IPS-18c (cell line): Measurements from ENCODE around the gene CDH2.

Source experiments
- H3K4me3 ChIP-seq: 2 replicates; pipeline ENCODE4 v1.7.0; 2013; ENCODE audit warnings: low read depth, mild to moderate bottlenecking, low read length, moderate library complexity; ENCODE audit not compliant: insufficient read depth
- H3K9me3 ChIP-seq: one replicate; pipeline ENCODE4 v1.6.1; 2013; ENCODE audit warnings: mild to moderate bottlenecking, low read length, moderate library complexity; ENCODE audit not compliant: control insufficient read depth, insufficient read depth

The CDH2 gene

DNA sequence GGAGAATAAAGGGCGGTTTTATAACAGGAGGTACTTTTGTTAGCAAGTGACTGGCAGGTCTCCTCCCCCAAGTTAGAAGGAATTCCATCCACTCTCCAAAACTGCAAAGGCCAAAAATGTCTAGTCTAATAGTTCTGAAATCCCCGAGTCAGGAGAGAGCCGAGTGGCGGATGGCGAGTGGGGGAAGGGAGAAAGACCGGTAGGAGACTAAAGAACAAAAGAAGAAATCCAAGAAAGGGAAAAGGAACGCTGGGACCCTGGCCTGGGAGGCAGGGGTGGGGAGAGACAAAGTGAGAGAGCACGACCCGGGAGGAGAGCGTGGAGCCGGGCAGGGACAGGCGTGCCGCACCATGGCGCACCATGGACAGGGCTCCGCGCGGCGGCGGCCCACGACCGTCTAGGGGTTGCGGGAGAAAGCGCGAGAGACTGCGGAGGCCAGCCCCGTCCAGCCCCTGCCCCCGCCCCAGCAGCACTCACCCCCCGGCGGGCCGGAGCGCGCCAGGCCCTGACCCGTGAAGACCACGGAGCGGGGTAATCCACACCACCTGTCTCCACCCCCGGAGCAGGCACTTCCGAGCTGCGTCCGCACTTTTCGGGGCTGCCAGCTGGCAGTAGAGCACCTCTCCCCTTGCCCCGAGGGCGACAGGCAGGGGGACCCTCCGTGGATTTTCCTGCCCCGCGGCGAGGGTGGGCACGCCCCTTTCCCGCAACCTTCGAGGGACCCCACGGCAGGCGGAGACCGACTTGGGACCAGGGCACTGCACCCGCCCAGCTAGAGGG, 1.6 kb downstream of the CDH2 start:
- Histone ChIP-seq H3K4me3 (peak overlapping the region; percentile 66), H3K9me3 (no peaks in the 10 kb centered on the region)

DNA sequence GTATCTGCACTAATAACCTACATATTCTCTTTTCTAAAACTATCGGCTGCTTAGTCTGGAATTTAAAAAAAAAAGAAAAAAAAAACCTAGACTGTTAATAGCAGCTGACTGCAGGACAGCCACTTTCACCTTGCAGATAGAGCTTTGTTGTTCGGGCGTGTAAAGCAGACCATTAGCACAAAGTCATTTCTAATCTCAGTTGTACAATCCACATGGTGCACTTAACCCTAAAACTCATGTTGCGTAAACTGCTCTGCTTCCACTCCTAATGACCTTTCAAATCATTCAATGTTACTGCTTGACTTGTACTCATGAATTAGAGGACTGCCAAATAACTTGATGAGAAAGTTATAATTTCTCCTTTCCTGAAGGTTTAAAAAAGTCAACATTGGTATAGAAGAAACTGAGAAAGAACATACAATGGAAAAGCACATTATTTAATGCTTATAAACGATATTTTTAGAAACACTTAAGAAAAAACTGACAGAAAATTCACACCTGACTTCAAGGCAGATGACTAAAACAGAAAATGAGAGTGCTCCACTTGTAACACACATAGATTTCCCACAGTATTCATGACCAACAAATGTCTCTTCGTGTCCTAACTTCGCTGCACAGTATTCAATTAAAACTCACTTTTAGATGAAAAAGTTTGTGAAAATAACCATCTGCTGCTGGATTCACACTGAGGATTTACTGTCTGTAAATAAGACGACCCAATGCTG, 2.6 kb downstream of the CDH2 start:
- Histone ChIP-seq H3K4me3 (peak overlapping the region; percentile 66), H3K9me3 (no peaks in the 10 kb centered on the region)

DNA sequence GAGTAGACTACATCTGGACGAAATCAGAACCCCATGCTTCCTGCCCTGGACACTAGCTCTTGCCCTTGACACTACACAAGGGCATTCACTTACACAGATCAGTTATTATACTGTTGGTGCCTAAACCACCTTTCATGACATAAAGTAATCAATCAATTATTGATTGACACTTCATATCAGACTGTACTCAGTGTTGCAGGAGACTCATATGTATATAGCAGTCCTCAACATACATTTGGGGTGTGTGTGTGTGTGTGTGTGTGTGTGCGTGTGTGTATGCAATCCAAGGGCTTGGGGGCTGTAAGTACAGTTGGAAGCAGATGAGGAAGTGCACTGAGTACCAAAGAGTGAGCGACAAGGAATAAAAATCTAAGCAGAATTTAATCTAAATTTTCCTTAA, 5.1 kb downstream of the CDH2 start:
- no peak overlapping the region for H3K4me3 ChIP-seq
- no peaks in the 10 kb centered on the region for H3K9me3 ChIP-seq

DNA sequence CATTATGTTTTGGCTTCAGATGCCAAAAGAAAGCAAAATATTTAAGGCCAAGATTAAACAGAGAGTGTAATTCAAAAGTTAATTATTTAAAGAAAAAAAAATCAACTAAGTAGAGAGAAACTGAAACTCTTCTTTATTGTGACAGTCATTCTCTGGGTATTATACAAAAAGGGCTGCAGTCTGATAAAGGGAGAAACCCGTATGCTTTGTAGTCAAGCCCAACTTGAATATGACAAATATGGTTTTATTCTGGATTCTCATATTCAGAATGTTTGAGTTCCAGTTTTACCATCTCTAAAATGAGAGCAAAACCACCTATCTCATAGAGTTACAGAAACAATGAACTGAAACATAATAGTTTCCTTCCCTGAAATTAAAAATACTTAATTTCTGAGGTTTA, 8.2 kb downstream of the CDH2 start:
- Histone ChIP-seq H3K4me3 (no peak overlapping the region), H3K9me3 (no peaks in the 10 kb centered on the region)

DNA sequence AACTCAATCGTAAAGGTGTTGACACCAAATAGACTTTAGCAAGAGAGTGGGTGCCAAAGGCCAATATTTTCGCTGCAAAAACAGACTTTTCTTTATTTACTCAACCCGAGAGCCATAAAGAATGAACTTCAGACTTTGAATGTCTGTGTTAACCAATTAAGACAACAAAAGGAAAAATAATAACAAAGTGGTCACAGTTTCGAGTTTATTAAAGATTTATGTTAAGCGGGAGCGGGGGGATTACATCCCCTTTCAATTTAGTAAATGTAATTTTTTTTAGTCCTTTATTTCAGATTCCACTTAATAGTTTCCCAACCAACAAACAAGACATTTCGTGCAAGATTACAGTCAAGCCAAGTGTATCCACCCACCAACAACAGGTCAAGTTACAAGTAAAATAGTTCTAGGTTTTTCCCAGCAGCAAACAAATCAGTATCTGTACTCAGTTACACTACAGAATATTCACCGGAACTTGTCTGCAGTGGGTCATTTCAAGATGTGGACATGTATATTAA, 9.0 kb downstream of the CDH2 start:
- H3K9me3 ChIP-seq, result no peaks in the 10 kb centered on the region
- H3K4me3 ChIP-seq, result no peak overlapping the region

DNA sequence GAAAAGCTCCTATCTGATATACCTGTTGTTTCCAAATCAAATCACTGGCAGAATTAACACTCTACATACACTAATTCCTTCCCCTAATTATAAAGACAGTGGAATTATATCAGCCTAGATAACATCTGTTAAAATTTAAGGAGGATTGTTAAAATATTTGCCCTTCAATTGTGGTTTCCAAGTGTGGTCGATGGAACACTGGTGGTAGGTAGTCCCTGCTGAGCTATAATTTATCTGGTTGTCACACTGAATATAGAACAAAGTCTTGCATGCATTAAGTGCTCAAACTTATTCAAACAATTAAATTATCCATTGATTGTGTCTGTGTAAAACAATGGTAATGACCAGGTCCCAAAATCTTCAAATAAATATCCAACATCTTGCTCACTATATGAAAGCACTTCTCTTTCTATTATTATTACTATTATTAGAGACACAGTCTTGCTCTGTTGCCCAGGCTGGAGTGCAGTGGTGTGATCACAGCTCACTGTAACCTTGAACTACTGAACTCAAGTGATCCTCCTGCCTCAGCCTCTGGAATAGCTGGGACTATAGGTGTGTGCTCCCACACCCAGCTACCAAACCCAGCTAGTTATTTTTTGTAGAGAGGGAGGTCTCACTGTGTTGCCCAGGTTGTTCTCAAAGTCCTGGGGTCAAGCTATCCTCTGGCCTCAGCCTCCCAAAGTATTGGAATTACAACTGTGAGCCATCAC, 12.0 kb downstream of the CDH2 start:
- Histone ChIP-seq H3K9me3 (no peaks in the 10 kb centered on the region), H3K4me3 (no peak overlapping the region)

DNA sequence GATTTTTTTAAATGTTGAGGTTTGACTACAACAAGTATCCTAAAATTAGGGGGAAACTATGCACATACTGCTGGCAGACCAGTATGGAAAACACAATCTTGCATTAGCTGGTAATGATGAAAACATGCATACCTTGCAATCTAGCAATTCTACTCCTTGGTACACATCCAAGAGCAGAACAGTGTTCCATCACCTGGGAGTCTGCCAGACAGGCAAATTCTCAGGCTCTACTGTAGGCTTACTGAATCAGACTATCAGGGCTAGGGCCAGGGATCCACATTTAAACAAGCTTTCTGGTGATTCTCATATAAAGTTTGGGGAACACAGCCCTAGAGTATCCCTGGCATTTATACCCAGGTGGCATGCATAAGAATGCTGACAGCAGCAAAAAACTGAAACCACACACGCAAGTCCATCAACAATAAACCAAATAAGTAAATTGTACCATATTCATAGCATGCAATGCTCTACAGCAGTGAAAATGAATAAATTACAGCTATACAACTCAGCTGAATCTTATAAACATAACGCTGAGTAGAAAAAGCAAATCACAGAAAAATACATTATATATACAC, 13.6 kb downstream of the CDH2 start:
- Histone ChIP-seq H3K4me3 (no peak overlapping the region), H3K9me3 (no peaks in the 10 kb centered on the region)

DNA sequence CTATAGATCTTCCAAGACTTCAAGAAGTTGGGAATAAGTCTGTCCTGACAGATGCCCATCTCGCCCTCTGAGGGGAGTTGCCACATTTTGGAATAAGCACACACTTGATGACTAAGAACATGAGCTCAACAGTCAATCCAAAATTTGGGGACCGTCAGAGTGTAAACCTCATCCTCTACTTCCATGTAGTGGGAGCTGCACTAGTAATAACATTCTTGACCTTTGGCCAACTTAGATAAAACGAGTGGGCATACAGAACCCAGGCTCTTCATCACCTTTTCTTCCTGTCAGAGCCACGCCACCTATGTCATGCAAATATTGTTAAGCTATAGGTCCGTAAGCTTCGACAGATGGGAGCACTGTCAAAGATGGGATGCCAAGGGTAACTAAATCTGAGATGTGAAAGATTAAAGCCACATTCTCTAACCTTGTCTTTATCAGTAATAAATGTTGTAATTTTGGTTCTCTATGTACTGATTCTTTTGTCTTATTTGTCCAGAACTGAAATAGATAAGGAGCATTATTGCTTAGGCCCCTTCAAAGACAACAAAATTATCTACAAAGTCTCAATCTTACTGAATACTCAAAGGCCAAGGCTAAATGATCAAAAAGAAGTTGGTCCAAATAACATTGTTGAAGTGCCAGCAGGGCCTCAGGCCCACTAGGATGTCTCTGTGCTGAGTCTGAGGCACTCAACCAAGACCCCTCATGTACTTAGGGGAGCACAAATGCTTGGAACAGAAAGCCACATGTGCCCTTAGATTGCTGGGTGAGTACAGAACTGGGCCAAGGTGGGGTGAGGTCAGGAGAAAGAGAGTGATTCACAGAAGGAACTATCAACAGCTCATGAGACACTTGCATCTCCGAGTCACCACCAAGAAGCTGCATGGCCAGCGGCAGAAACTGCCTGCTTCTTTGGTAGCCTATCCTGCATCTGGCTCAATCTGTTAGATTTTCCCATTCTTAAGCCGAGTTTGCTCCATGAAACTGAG, 15.0 kb downstream of the CDH2 start:
- Histone ChIP-seq H3K9me3 (no peaks in the 10 kb centered on the region), H3K4me3 (no peak overlapping the region)

DNA sequence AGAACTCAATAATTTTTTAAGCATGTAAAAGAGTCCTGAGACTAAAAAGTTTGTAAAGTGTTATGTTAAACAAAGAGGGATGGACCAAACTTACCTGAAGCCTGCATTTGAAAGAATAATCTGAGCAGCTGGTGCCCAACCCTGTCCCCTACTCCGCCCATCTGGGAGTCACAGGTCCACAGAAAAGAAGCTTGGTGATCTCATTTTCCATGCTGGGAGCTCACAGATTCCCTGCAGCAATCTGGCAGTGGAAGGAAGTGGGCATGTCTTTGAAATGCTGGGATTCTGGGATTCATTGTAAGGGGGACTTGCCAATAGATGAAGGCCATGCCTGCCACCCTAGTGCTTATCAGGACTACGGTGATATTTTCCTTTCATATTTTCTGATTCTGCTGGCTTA, 17.9 kb downstream of the CDH2 start:
- H3K4me3 ChIP-seq, result no peak overlapping the region
- H3K9me3 ChIP-seq, result no peaks in the 10 kb centered on the region

DNA sequence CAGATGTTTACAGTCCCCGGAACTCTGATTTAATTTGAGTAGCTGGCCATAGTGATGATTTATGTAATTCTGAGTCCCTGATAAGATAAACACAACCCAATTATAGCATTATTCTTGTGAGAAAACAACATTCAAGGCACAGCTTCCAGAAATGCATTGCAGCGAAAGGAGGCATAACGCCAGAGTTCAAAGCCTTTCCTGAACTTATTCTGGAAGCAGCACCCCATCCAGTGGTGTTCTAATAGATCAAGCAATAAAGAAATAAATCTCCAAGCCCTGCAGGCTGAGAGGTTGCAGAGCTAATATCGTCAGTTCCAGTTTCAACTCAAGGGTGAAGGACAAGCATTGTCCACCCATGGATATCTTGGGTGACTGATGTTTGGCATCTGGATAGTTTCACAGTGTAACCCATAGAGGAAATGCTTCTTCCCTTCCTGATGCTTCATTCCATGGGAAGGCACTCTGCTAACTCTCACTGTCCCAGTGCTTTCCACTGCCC, 18.8 kb downstream of the CDH2 start:
- H3K4me3 ChIP-seq, result no peak overlapping the region
- no peaks in the 10 kb centered on the region for H3K9me3 ChIP-seq

DNA sequence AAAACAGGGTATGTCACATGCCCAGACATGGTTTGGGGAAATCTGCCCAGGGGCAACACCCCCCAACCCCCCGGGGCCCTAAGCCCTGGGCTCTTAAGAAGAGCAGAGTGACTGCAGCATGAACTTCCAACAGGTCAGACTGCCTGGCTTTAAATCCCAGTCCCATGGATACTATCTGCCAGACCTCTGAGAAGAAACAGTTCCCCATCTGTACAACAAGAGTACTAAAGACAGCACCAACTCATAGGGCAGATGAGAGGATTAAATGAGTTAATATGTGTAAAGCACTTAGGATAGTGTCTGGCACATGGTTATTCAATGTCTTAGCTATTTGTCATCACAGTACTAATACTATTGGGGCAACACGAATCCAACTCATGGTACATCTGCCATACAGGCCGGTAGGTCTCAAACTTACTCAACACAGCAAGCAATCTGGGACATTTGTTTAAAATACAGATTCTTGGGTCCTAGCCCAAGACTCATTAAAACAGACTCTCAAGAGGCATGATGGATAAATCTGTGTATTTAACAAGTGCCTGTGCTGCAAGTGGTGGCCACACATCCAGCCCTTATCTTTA, 23.4 kb downstream of the CDH2 start:
- no peak overlapping the region for H3K4me3 ChIP-seq
- H3K9me3 ChIP-seq, result no peaks in the 10 kb centered on the region

DNA sequence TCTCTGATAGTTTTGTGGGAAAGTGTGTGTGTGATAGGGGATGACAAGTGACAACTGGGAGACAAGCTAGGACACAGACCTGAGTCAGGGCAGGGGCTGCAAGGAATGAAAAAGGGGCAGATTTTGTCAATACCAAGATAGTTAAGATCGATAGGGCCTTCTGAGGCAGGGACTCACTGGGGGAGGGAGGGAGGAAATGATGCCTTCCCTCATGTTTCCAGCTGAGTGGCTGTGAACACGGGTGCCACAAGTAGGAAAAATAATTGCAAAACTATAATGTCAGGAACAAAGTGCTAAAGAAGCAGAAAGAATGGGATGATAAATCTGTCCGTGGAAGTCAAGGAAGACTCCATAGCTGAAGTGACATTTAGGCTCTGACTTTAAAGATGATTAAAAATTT, 24.2 kb downstream of the CDH2 start:
- Histone ChIP-seq H3K9me3 (no peaks in the 10 kb centered on the region), H3K4me3 (no peak overlapping the region)

DNA sequence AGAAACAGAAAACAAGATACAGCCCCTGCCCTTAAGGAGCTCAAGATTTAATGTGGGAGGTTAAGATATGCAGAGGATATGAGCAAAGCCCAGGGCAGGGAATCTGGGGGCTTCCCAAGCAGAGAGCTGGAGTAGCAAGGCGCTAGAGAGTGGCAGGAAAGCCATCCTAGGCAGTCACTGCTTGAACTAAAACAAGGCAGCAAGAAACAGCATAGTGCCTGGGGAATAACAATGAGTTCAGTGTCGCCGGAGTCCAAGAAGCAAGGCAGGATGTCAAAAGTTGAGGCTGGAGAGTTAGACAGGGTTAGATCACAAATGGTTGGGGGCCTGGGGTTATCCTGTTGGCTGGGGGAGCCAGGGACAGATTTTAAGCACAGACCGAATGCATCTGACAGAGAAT, 24.6 kb downstream of the CDH2 start:
- no peaks in the 10 kb centered on the region for H3K9me3 ChIP-seq
- no peak overlapping the region for H3K4me3 ChIP-seq

DNA sequence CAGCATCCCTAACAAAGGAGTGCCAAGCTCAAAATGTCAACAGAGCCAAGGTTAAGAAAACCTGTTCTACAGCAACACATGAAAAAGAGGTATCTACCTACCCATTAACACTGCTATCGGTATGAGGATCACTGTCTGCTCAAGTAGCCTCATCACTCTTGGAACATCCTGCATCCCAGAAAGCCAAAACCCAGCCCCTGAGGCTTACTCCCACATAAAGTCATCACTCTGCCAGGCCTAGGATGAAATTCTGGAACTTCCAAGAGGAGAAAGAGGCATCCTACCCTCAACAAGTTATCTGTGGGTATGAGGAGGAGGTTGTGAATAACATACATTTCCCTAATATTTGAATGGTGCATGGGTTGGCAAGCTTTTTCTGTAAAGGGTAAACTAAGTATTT, 25.5 kb downstream of the CDH2 start:
- H3K4me3 ChIP-seq, result no peak overlapping the region
- H3K9me3 ChIP-seq, result no peaks in the 10 kb centered on the region

DNA sequence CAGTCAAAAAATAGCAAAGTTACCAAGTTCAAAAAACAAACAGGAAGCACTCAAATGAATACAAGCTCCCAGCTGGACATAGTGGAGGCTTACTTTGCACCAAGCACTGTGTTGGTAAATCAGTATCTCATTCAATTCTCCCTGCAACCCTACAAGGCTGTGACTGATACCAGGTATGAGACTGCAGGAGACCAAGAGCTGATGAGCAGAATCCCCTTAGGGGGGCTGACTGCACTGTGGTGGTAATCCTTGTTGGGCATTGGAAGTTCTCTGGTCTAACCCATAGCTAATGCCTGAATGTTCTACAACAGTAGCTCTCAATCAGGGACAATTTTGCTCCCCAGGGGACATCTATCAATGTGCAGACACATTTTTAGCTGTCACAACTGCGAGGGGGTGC, 26.0 kb downstream of the CDH2 start:
- H3K4me3 ChIP-seq, result no peak overlapping the region

DNA sequence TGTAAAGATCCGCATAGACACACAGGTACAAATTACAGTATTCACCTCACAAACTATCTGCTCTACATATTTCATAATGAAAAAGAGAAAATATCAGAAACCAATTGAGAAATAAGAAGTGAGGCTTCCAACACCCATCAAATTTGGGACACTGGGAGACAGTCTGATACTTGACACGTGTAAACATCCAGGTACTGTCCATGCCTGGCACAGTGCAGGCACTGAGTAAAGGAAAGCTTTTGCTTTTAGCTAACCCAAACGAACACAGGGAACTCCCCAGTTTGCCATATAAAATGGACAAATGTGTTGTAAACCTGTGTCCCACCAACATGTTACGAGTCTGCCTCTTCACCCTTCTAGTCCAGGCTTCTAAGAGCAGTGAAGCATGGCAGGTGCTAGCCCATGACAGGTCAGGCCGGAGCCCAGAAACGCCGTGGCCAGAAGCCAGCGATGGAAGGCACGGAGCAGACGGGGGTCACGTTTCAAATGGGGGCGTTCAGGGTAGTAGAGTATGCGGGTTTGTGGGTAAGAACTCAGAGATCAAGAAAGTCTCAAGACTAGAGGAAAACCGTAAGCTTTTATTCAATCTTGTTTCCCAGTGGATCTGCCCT, 27.0 kb downstream of the CDH2 start:
- no peaks in the 10 kb centered on the region for H3K9me3 ChIP-seq
- H3K4me3 ChIP-seq, result no peak overlapping the region

More for the DNA sequence above, 26.0 kb downstream of the CDH2 start:
- H3K9me3 ChIP-seq, result no peaks in the 10 kb centered on the region
